ENCODE results near the gene NINL.

DNA sequence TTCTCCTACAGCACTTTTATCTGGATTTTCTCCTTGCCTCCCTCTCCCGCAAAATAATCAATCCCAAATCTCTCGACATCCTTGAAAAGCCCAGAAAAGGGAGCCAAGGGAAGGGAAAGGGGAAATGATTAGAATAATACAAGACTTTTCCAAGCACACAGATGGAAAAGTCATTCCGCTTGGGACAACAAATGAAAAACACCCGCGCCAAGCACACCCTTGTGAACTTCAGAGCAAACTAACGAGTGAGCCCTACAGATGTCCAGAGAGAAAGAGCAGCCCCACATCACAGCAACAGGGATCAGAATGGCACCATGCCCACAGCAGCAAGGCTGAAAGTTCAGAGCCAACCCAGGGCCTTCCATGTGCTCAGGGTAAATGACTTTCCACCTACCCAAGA lies 49.6 kb downstream of the NINL start:
- TF ChIP-seq RAD21 (IDR thresholded peaks at IDR 0.05; ENCODE audit: low read depth) (no peak), TAF1 (IDR thresholded peaks at IDR 0.05; ENCODE audit: low read depth) (no peak), CREB1 (IDR thresholded peaks at IDR 0.05; ENCODE audit: low read depth) (no peak), TCF12 (IDR thresholded peaks at IDR 0.05; ENCODE audit: low read depth) (no peak), MAX (IDR thresholded peaks at IDR 0.05) (no peak), CEBPB (IDR thresholded peaks at IDR 0.05) (no peak), EP300 (IDR thresholded peaks at IDR 0.05; ENCODE audit: borderline replicate concordance) (no peak), FOXM1 (IDR thresholded peaks at IDR 0.05; ENCODE audit: borderline replicate concordance, low read depth) (no peak)
- TF ChIP-seq, protein P1, sequence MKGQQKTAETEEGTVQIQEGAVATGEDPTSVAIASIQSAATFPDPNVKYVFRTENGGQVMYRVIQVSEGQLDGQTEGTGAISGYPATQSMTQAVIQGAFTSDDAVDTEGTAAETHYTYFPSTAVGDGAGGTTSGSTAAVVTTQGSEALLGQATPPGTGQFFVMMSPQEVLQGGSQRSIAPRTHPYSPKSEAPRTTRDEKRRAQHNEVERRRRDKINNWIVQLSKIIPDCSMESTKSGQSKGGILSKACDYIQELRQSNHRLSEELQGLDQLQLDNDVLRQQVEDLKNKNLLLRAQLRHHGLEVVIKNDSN (IDR thresholded peaks at IDR 0.05) = no peak

All from Ishikawa (cell line).